ENCODE measurements around the gene MYO3A. TPM values are rescaled to one million over a fixed set of nuclear protein-coding genes. Genes with fewer than 3 reads are reported as not detected.

MYO3A gene
- total RNA-seq, 1 donor from 2014 or later, result not detected

GRCh38 chr10:25896421-25896820 is 37.6 kb upstream of the MYO3A start:
- no peak for TF ChIP-seq CTCF (IDR thresholded peaks at IDR 0.05)
- no peak for DNase-seq (ENCODE audit: low spot score)
- no peaks in the 10 kb centered on the region for H3K27me3 Mint-ChIP-seq (ENCODE audit: low read depth)
- no peak overlapping the region for H3K27ac Mint-ChIP-seq (ENCODE audit: unreplicated experiment)
- H3K36me3 Mint-ChIP-seq (ENCODE audit: low read depth), result no peaks in the 10 kb centered on the region
- H3K9me3 Mint-ChIP-seq (ENCODE audit: low read depth), result peaks cover 7% of the 10 kb centered on the region
- H3K4me3 Mint-ChIP-seq (ENCODE audit: unreplicated experiment), result no peak overlapping the region
- H3K4me1 Mint-ChIP-seq (ENCODE audit: low read depth), result no peaks in the 10 kb centered on the region

GRCh38 chr10:25899304-25899703 is 34.7 kb upstream of the MYO3A start:
- H3K27me3 Mint-ChIP-seq (ENCODE audit: low read depth), result no peaks in the 10 kb centered on the region
- H3K36me3 Mint-ChIP-seq (ENCODE audit: low read depth), result no peaks in the 10 kb centered on the region
- DNase-seq (ENCODE audit: low spot score), result no peak
- no peak overlapping the region for H3K27ac Mint-ChIP-seq (ENCODE audit: unreplicated experiment)
- no peak overlapping the region for H3K4me3 Mint-ChIP-seq (ENCODE audit: unreplicated experiment)
- no peaks in the 10 kb centered on the region for H3K9me3 Mint-ChIP-seq (ENCODE audit: low read depth)
- TF ChIP-seq CTCF (IDR thresholded peaks at IDR 0.05), result no peak
- H3K4me1 Mint-ChIP-seq (ENCODE audit: low read depth), result no peaks in the 10 kb centered on the region

GRCh38 chr10:25901199-25901598 is 32.8 kb upstream of the MYO3A start:
- Mint-ChIP-seq H3K4me1 (ENCODE audit: low read depth) (no peaks in the 10 kb centered on the region), H3K27me3 (ENCODE audit: low read depth) (no peaks in the 10 kb centered on the region), H3K4me3 (ENCODE audit: unreplicated experiment) (no peak overlapping the region), H3K9me3 (ENCODE audit: low read depth) (no peaks in the 10 kb centered on the region), H3K27ac (ENCODE audit: unreplicated experiment) (no peak overlapping the region), H3K36me3 (ENCODE audit: low read depth) (no peaks in the 10 kb centered on the region)
- no peak for TF ChIP-seq CTCF (IDR thresholded peaks at IDR 0.05)
- DNase-seq (ENCODE audit: low spot score), result no peak

GRCh38 chr10:25902002-25902401 is 32.0 kb upstream of the MYO3A start:
- no peak for TF ChIP-seq CTCF (IDR thresholded peaks at IDR 0.05)
- no peaks in the 10 kb centered on the region for H3K36me3 Mint-ChIP-seq (ENCODE audit: low read depth)
- H3K4me1 Mint-ChIP-seq (ENCODE audit: low read depth), result no peaks in the 10 kb centered on the region
- H3K9me3 Mint-ChIP-seq (ENCODE audit: low read depth), result no peaks in the 10 kb centered on the region
- no peak overlapping the region for H3K27ac Mint-ChIP-seq (ENCODE audit: unreplicated experiment)
- DNase-seq (ENCODE audit: low spot score), result no peak
- no peaks in the 10 kb centered on the region for H3K27me3 Mint-ChIP-seq (ENCODE audit: low read depth)
- H3K4me3 Mint-ChIP-seq (ENCODE audit: unreplicated experiment), result no peak overlapping the region

GRCh38 chr10:25907261-25907660 is 26.8 kb upstream of the MYO3A start:
- Mint-ChIP-seq H3K27ac (ENCODE audit: unreplicated experiment) (no peak overlapping the region), H3K4me1 (ENCODE audit: low read depth) (no peaks in the 10 kb centered on the region), H3K36me3 (ENCODE audit: low read depth) (no peaks in the 10 kb centered on the region), H3K27me3 (ENCODE audit: low read depth) (no peaks in the 10 kb centered on the region), H3K4me3 (ENCODE audit: unreplicated experiment) (no peak overlapping the region), H3K9me3 (ENCODE audit: low read depth) (peaks cover 14% of the 10 kb centered on the region)
- TF ChIP-seq CTCF (IDR thresholded peaks at IDR 0.05), result no peak
- no peak for DNase-seq (ENCODE audit: low spot score)
